A549 (cell line): ENCODE results near the gene LARGE2. TPM values are rescaled to one million over a fixed set of nuclear protein-coding genes. Genes with fewer than 3 reads are reported as not detected.

ENCODE experiments used
- ATAC-seq, 2 experiments: fragments of 200-7000 bp in 1 of 2; fragments of >200 bp in 1 of 2; cut with Nextera tagmentation in 1 of 2; cut with Tn5 transposase in 1 of 2; 3 replicates each; pipeline versions ENCODE4 v1.8.0 to v1.9.1; 2018 to 2020; ENCODE audit warnings: mild to moderate bottlenecking in 1 of 2, moderate library complexity in 1 of 2
- CTCF ChIA-PET: fragments of 300-600 bp; sonication (Branson Sonifier 250); formaldehyde crosslinking; extraction: SDS; loops from one replicate; lab custom pipeline; 2021; ENCODE audit warnings: antibody characterized with exemption, inconsistent platforms; lab: Yijun Ruan, JAX
- POLR2A ChIA-PET: fragments of 350-600 bp; formaldehyde crosslinking; extraction: SDS; loops from one replicate; lab custom pipeline; 2021; ENCODE audit warnings: antibody characterized with exemption, inconsistent platforms; lab: Yijun Ruan, JAX
- DNase-seq, 2 experiments: peaks; one replicate each; pipeline versions ENCODE4 v3.0.0 to v3.0.0-alpha.2; 2011 to 2016; ENCODE audit warnings: low read depth in 1 of 2, low spot score in 1 of 2
- FAIRE-seq: peaks from 2 replicates; lab custom pipeline; 2011; peaks lifted over from hg19 to GRCh38; lab: Jason Lieb, UNC
- H3K27ac ChIP-seq, 2 experiments: fragments of >200 bp; sonication (Bioruptor Twin); formaldehyde crosslinking; 3 replicates each; pipeline ENCODE4 v1.5.1; 2016 to 2017
- H3K4me1 ChIP-seq: fragments of >200 bp; sonication (Bioruptor Twin); formaldehyde crosslinking; 3 replicates; pipeline ENCODE4 v1.6.1; 2016
- H3K4me2 ChIP-seq: fragments of >200 bp; sonication (Bioruptor Twin); formaldehyde crosslinking; 3 replicates; pipeline ENCODE4 v1.6.1; 2016
- H3K4me3 ChIP-seq: fragments of >200 bp; sonication (Bioruptor Twin); formaldehyde crosslinking; 3 replicates; pipeline ENCODE4 v1.5.1; 2016
- H3K9me3 ChIP-seq: fragments of >200 bp; sonication (Bioruptor Twin); formaldehyde crosslinking; 3 replicates; pipeline ENCODE4 v1.6.1; 2016
- BHLHE40 ChIP-seq: IDR thresholded peaks from 2 replicates; pipeline ENCODE4 v1.6.1; 2012; ENCODE audit warnings: low read depth, low read length, inconsistent platforms
- CBX2 ChIP-seq: fragments of 200-600 bp; sonication (generic); IDR thresholded peaks from 2 replicates; pipeline ENCODE4 v1.6.1; 2016; ENCODE audit warnings: low read depth, mild to moderate bottlenecking, borderline replicate concordance
- CEBPB ChIP-seq, 2 experiments: fragments of >200 bp in 1 of 2; sonication (Bioruptor Twin) in 1 of 2; formaldehyde crosslinking in 1 of 2; IDR thresholded peaks; 2 replicates each; pipeline ENCODE4 v1.6.1; 2012 to 2016
- CHD2 ChIP-seq: fragments of 150-350 bp; IDR thresholded peaks from 2 replicates; pipeline ENCODE4 v1.6.1; 2014; ENCODE audit warnings: low read length; ENCODE audit not compliant: partially characterized antibody
- EHF ChIP-seq: fragments of 250-450 bp; sonication (Bioruptor Pico); IDR thresholded peaks from 2 replicates; pipeline ENCODE4 v1.5.0; 2020; ENCODE audit warnings: mild to moderate bottlenecking
- FOSL2 ChIP-seq, 2 experiments: fragments of 450-650 bp in 1 of 2; fragments of >200 bp in 1 of 2; sonication (Bioruptor Twin) in 1 of 2; formaldehyde crosslinking; IDR thresholded peaks; 2 replicates each; pipeline versions ENCODE4 v1.5.0 to v1.6.1; 2016 to 2020; ENCODE audit warnings: mild to moderate bottlenecking in 1 of 2, moderate library complexity in 1 of 2
- FOXS1 ChIP-seq: fragments of 250-450 bp; sonication (Bioruptor Pico); IDR thresholded peaks from 2 replicates; pipeline ENCODE4 v1.5.0; 2020; ENCODE audit warnings: mild to moderate bottlenecking, moderate library complexity
- GATA3 ChIP-seq: IDR thresholded peaks from 2 replicates; pipeline ENCODE4 v1.6.1; 2012; ENCODE audit warnings: borderline replicate concordance
- HEYL ChIP-seq: fragments of 250-450 bp; sonication (Bioruptor Pico); IDR thresholded peaks from 2 replicates; pipeline ENCODE4 v1.8.0; 2021; ENCODE audit warnings: mild to moderate bottlenecking, moderate library complexity
- HOXA7 ChIP-seq: fragments of 250-450 bp; sonication (Bioruptor Pico); IDR thresholded peaks from 2 replicates; pipeline ENCODE4 v1.5.0; 2020; ENCODE audit warnings: mild to moderate bottlenecking, moderate library complexity
- HOXB13 ChIP-seq: fragments of 250-450 bp; sonication (Bioruptor Pico); IDR thresholded peaks from 2 replicates; pipeline ENCODE4 v1.5.0; 2020; ENCODE audit warnings: low read depth, mild to moderate bottlenecking, moderate library complexity
- JUN ChIP-seq, 2 experiments: fragments of >200 bp; sonication (Bioruptor Twin); formaldehyde crosslinking; IDR thresholded peaks; 2 replicates in 1 of 2; 3 replicates in 1 of 2; pipeline ENCODE4 v1.6.1; 2016 to 2017
- JUNB ChIP-seq: fragments of >200 bp; sonication (Bioruptor Twin); formaldehyde crosslinking; IDR thresholded peaks from 2 replicates; pipeline ENCODE4 v1.6.1; 2016
- KDM5A ChIP-seq: fragments of 200-600 bp; sonication (generic); IDR thresholded peaks from 2 replicates; pipeline ENCODE4 v1.6.1; 2016; ENCODE audit warnings: antibody characterized with exemption, mild to moderate bottlenecking
- MAFK ChIP-seq: fragments of 450-650 bp; IDR thresholded peaks from 2 replicates; pipeline ENCODE4 v1.6.1; 2014; ENCODE audit not compliant: partially characterized antibody
- MAZ ChIP-seq: fragments of 150-350 bp; IDR thresholded peaks from 2 replicates; pipeline ENCODE4 v1.6.1; 2014; ENCODE audit warnings: antibody characterized with exemption, low read depth, low read length, borderline replicate concordance
- MYC ChIP-seq: IDR thresholded peaks from 2 replicates; pipeline ENCODE4 v1.6.1; 2012; ENCODE audit warnings: mild to moderate bottlenecking, inconsistent platforms, low read length, improper control_type of control experiment, borderline replicate concordance
- NPAS2 ChIP-seq: fragments of 250-450 bp; sonication (Bioruptor Pico); IDR thresholded peaks from 2 replicates; pipeline ENCODE4 v1.8.0; 2022; ENCODE audit warnings: mild to moderate bottlenecking, moderate library complexity, borderline replicate concordance
- PHF8 ChIP-seq: fragments of 200-600 bp; sonication (generic); IDR thresholded peaks from 2 replicates; pipeline ENCODE4 v1.6.1; 2016; ENCODE audit warnings: low read depth, mild to moderate bottlenecking, antibody characterized with exemption, moderate library complexity, borderline replicate concordance
- POLR2AphosphoS2 ChIP-seq: conservative IDR thresholded peaks from 2 replicates; pipeline ENCODE4 v1.6.1; 2012; ENCODE audit warnings: low read length, improper control_type of control experiment, inconsistent platforms
- RAD21 ChIP-seq, 2 experiments: fragments of >200 bp in 1 of 2; sonication (Bioruptor Twin) in 1 of 2; formaldehyde crosslinking in 1 of 2; IDR thresholded peaks in 1 of 2; conservative IDR thresholded peaks in 1 of 2; 2 replicates in 1 of 2; 3 replicates in 1 of 2; pipeline ENCODE4 v1.6.1; 2012 to 2018; ENCODE audit warnings: inconsistent platforms in 1 of 2
- RCOR1 ChIP-seq: fragments of 150-350 bp; IDR thresholded peaks from 2 replicates; pipeline ENCODE4 v1.6.1; 2014; ENCODE audit warnings: antibody characterized with exemption, low read length, low read depth
- SMC3 ChIP-seq: fragments of >200 bp; sonication (Bioruptor Twin); formaldehyde crosslinking; IDR thresholded peaks from 3 replicates; pipeline ENCODE4 v1.6.1; 2018; ENCODE audit warnings: inconsistent platforms
- SREBF2 ChIP-seq: fragments of 450-650 bp; IDR thresholded peaks from 2 replicates; pipeline ENCODE4 v1.6.1; 2014; ENCODE audit warnings: mild to moderate bottlenecking, moderate library complexity
- TFCP2L1 ChIP-seq: fragments of 250-450 bp; sonication (Bioruptor Pico); IDR thresholded peaks from 2 replicates; pipeline ENCODE4 v1.5.0; 2021; ENCODE audit warnings: mild to moderate bottlenecking
- TP53 ChIP-seq: fragments of 250-450 bp; sonication (Bioruptor Pico); IDR thresholded peaks from 2 replicates; pipeline ENCODE4 v1.5.0; 2021; ENCODE audit warnings: mild to moderate bottlenecking, moderate library complexity
- ZFP36 ChIP-seq: fragments of 450-650 bp; IDR thresholded peaks from 2 replicates; pipeline ENCODE4 v1.6.1; 2014; ENCODE audit warnings: borderline replicate concordance; ENCODE audit not compliant: partially characterized antibody
- ZNF302 ChIP-seq: fragments of 250-450 bp; sonication (Bioruptor Pico); IDR thresholded peaks from 2 replicates; pipeline ENCODE4 v1.9.0; 2021; ENCODE audit warnings: inconsistent platforms, mild to moderate bottlenecking, moderate library complexity
- WGBS: methylation state at CpG from one replicate; pipeline ENCODE4 v1.1.6; 2017; ENCODE audit errors: missing lambda C conversion rate; 5-methylcytosine and 5-hydroxymethylcytosine counted together
- polyA plus RNA-seq, 4 experiments: library from polyadenylated mRNA; depleted of rRNA in 3 of 4; stranded (reverse); fragments of >200 nt; fragmentation: RNase III in 1 of 4; extraction: RNeasy Plus Mini Kit Qiagen cat#74134 plus additional on column Dnase treatment in 1 of 4; gene quantifications; 2 replicates in 3 of 4; 3 replicates in 1 of 4; pipeline ENCODE4 v1.2.3, GENCODE V29; 2011 to 2017
- TF ChIP-seq, protein P1 (sequence below): fragments of 250-450 bp; sonication (Bioruptor Pico); IDR thresholded peaks from 2 replicates; pipeline ENCODE4 v1.5.0; 2020; ENCODE audit warnings: low read depth, mild to moderate bottlenecking, moderate library complexity
- TF ChIP-seq, protein P2 (sequence below): fragments of >200 bp; sonication (Bioruptor Twin); formaldehyde crosslinking; IDR thresholded peaks from 3 replicates; pipeline ENCODE4 v1.5.1; 2016
- TF ChIP-seq, protein P3 (sequence below): fragments of 200-600 bp; sonication (generic); IDR thresholded peaks from 2 replicates; pipeline ENCODE4 v1.6.1; 2016; ENCODE audit warnings: antibody characterized with exemption, mild to moderate bottlenecking, moderate library complexity
- TF ChIP-seq, protein P4 (sequence below): IDR thresholded peaks from 2 replicates; pipeline ENCODE4 v1.6.1; 2012; ENCODE audit warnings: low read depth, borderline replicate concordance
- TF ChIP-seq, protein P5 (sequence below): fragments of >200 bp; sonication (Bioruptor Twin); formaldehyde crosslinking; IDR thresholded peaks from 2 replicates; pipeline ENCODE4 v1.6.1; 2016

Gene LARGE2
- polyA plus RNA-seq, 2 of the 4 experiments (the other 2 are of a cell fraction), result 0.97 to 2.3 TPM

DNA sequence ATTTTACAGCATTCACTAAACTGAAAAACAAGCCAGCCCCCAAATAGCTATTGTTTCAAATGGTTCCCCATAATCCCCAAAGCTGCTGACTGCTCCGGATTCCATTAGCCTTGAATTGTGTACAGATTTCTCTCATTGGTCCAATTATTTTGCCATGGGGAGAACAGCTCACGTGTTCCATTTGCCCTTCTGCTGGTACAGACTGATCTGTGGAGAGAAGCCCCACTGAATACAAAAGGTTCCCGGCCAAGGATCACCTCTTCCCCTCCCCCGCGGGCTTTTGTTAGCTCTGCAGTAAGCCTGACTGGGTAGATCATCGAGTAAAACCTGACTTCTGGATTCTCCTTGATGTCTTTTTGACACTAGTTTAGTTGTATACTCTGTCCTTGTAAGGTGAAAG lies 46.1 kb upstream of the LARGE2 start:
- H3K4me3 ChIP-seq, result no peak overlapping the region
- peaks cover 20% of the 10 kb centered on the region for H3K4me1 ChIP-seq
- ATAC-seq (no peak), FAIRE-seq (no peak), DNase-seq (no peak)
- no peak for TF ChIP-seq SMC3
- TF ChIP-seq FOXS1 (CRISPR knock-in tag), result no peak
- TF ChIP-seq, protein P1, sequence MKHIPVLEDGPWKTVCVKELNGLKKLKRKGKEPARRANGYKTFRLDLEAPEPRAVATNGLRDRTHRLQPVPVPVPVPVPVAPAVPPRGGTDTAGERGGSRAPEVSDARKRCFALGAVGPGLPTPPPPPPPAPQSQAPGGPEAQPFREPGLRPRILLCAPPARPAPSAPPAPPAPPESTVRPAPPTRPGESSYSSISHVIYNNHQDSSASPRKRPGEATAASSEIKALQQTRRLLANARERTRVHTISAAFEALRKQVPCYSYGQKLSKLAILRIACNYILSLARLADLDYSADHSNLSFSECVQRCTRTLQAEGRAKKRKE (CRISPR knock-in tag), result no peak
- TF ChIP-seq MAFK, result no peak
- no peak for TF ChIP-seq NPAS2
- TF ChIP-seq ZNF302 (CRISPR knock-in tag), result no peak
- no peak for TF ChIP-seq TP53 (CRISPR knock-in tag)
- TF ChIP-seq, protein P2, sequence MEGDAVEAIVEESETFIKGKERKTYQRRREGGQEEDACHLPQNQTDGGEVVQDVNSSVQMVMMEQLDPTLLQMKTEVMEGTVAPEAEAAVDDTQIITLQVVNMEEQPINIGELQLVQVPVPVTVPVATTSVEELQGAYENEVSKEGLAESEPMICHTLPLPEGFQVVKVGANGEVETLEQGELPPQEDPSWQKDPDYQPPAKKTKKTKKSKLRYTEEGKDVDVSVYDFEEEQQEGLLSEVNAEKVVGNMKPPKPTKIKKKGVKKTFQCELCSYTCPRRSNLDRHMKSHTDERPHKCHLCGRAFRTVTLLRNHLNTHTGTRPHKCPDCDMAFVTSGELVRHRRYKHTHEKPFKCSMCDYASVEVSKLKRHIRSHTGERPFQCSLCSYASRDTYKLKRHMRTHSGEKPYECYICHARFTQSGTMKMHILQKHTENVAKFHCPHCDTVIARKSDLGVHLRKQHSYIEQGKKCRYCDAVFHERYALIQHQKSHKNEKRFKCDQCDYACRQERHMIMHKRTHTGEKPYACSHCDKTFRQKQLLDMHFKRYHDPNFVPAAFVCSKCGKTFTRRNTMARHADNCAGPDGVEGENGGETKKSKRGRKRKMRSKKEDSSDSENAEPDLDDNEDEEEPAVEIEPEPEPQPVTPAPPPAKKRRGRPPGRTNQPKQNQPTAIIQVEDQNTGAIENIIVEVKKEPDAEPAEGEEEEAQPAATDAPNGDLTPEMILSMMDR, result no peak
- TF ChIP-seq, protein P3, sequence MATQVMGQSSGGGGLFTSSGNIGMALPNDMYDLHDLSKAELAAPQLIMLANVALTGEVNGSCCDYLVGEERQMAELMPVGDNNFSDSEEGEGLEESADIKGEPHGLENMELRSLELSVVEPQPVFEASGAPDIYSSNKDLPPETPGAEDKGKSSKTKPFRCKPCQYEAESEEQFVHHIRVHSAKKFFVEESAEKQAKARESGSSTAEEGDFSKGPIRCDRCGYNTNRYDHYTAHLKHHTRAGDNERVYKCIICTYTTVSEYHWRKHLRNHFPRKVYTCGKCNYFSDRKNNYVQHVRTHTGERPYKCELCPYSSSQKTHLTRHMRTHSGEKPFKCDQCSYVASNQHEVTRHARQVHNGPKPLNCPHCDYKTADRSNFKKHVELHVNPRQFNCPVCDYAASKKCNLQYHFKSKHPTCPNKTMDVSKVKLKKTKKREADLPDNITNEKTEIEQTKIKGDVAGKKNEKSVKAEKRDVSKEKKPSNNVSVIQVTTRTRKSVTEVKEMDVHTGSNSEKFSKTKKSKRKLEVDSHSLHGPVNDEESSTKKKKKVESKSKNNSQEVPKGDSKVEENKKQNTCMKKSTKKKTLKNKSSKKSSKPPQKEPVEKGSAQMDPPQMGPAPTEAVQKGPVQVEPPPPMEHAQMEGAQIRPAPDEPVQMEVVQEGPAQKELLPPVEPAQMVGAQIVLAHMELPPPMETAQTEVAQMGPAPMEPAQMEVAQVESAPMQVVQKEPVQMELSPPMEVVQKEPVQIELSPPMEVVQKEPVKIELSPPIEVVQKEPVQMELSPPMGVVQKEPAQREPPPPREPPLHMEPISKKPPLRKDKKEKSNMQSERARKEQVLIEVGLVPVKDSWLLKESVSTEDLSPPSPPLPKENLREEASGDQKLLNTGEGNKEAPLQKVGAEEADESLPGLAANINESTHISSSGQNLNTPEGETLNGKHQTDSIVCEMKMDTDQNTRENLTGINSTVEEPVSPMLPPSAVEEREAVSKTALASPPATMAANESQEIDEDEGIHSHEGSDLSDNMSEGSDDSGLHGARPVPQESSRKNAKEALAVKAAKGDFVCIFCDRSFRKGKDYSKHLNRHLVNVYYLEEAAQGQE, result no peak
- no peak for TF ChIP-seq CHD2
- no peak for TF ChIP-seq BHLHE40
- TF ChIP-seq PHF8, result no peak
- TF ChIP-seq KDM5A, result no peak
- TF ChIP-seq HOXA7, result no peak
- TF ChIP-seq GATA3, result no peak
- no peak for TF ChIP-seq HOXB13 (CRISPR knock-in tag)
- TF ChIP-seq CEBPB (IDR thresholded peaks at IDR 0.05), result no peak
- TF ChIP-seq MAZ, result no peak
- H3K9me3 ChIP-seq, result no peaks in the 10 kb centered on the region
- POLR2A ChIA-PET, result no interaction called here
- no peak overlapping the region for H3K27ac ChIP-seq
- H3K4me2 ChIP-seq, result no peak overlapping the region
- CTCF ChIA-PET, result interaction anchor here (0.7 to 1.8 kb wide), 4 partner anchors 17 to 365 kb away, joined by 3 to 5 read pairs (median 3); no protein-coding TSS in a partner anchor
- WGBS, result 66% methylated on average over 6 of the region's 6 CpGs

DNA sequence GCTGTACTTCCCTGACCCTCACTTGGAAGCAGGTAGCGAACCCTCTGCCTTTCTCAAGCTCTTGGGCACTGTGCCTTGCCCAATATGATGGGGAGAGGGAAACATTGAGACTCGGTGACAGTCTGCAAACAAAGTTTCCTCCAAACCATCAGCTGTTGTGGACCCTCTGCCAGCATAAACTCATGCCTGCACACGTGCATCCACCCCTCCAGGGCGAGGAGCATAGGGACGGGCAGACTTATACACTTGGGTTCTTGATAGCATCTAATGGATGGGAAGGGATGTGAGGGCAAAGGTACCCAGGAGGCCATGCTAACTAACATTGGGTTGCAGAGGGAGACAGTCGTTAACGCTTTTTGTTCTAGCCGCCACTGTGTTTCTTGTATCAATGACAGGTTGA lies 45.2 kb upstream of the LARGE2 start:
- no peak for FAIRE-seq
- H3K4me1 ChIP-seq, result peaks cover 27% of the 10 kb centered on the region
- ChIA-PET CTCF (interaction anchor here (1.0 to 2.1 kb wide), 3 partner anchors 17 to 506 kb away, joined by 3 to 5 read pairs (median 3); no protein-coding TSS in a partner anchor), POLR2A (no interaction called here)
- H3K4me2 ChIP-seq, result no peak overlapping the region
- DNase-seq, result no peak
- no peak for ATAC-seq
- H3K27ac ChIP-seq, result no peak overlapping the region
- no peaks in the 10 kb centered on the region for H3K9me3 ChIP-seq
- no peak overlapping the region for H3K4me3 ChIP-seq
- WGBS, result 83% methylated on average over 8 of the region's 8 CpGs
- TF ChIP-seq, protein P4, sequence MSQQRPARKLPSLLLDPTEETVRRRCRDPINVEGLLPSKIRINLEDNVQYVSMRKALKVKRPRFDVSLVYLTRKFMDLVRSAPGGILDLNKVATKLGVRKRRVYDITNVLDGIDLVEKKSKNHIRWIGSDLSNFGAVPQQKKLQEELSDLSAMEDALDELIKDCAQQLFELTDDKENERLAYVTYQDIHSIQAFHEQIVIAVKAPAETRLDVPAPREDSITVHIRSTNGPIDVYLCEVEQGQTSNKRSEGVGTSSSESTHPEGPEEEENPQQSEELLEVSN, result no peak
- no peak for TF ChIP-seq FOSL2 (IDR thresholded peaks at IDR 0.05)
- TF ChIP-seq FOSL2 (CRISPR knock-in tag; IDR thresholded peaks at IDR 0.05), result no peak
- TF ChIP-seq CEBPB (IDR thresholded peaks at IDR 0.05), result no peak
- no peak for TF ChIP-seq GATA3
- no peak for TF ChIP-seq ZFP36
- TF ChIP-seq RCOR1, result no peak
- TF ChIP-seq MYC, result no peak
- TF ChIP-seq EHF (CRISPR knock-in tag), result no peak
- TF ChIP-seq POLR2AphosphoS2, result no peak
- TF ChIP-seq SREBF2, result no peak
- TF ChIP-seq JUNB, result no peak
- no peak for TF ChIP-seq TFCP2L1 (CRISPR knock-in tag)
- TF ChIP-seq JUN (IDR thresholded peaks at IDR 0.05), result no peak
- TF ChIP-seq CBX2, result no peak
- TF ChIP-seq, protein P5, sequence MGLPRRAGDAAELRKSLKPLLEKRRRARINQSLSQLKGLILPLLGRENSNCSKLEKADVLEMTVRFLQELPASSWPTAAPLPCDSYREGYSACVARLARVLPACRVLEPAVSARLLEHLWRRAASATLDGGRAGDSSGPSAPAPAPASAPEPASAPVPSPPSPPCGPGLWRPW, result no peak
- no peak for TF ChIP-seq HEYL
- no peak for TF ChIP-seq RAD21 (conservative IDR thresholded peaks at IDR 0.05 in 1 of 2, IDR thresholded peaks at IDR 0.05 in 1 of 2)
- no peak for TF ChIP-seq PHF8
